B cell (primary cell): ENCODE results near the gene NRL.

Experiments
- EZH2 ChIP-seq: IDR thresholded peaks from 2 replicates; pipeline ENCODE4 v1.6.1; 2012; ENCODE audit warnings: borderline replicate concordance, low read depth, mild to moderate bottlenecking, moderate library complexity, low read length; ENCODE audit not compliant: insufficient read depth, poor library complexity, severe bottlenecking
- TF ChIP-seq, protein P1 (sequence below): fragments of 200-600 bp; IDR thresholded peaks from one replicate; pipeline ENCODE4 v1.8.0; 2022; ENCODE audit warnings: antibody characterized with exemption, mild to moderate bottlenecking

DNA sequence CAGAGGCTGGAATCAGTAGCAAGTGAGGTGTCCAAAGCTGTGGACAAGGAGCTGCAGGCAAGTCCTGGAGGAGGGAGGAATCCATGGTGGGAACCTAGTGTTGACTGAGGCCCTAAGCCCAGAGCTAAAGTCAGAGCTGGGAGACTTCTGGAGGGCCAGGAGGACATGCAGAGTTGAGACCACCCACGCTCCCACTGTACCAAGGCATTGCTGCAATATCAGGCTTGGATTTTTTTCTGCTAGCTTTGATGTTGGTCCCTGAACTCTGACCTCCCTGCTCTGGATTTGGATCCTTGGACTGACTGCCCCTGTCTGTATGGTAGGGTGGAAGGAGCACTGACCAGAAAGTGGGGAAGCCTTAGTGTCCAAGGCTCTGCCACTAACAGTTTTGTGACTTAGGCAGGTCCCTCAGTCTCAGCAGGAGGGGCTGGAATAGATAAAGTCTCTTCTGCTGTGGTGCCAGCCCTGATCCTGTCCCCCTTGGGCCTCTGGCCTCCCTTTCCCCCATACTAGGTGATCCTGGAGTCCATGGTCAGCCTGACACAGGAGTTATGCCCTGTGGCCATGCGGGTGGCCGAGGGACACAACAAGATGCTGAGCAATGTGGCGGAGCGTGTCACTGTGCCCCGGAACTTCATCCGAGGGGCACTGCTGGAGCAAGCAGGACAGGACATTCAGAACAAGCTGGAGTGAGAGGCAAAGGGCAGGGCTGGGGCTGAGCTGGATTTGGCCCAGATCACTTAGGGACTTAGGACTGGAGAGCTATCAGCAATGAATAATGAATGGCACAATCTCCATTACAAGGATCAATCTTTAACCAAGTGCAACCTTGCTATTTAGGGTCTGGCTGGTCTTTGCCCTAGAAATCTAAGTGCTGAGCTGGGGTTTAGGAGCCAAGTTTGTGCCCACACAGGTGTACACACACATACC, 53.5 kb downstream of the NRL start:
- TF ChIP-seq, protein P1, sequence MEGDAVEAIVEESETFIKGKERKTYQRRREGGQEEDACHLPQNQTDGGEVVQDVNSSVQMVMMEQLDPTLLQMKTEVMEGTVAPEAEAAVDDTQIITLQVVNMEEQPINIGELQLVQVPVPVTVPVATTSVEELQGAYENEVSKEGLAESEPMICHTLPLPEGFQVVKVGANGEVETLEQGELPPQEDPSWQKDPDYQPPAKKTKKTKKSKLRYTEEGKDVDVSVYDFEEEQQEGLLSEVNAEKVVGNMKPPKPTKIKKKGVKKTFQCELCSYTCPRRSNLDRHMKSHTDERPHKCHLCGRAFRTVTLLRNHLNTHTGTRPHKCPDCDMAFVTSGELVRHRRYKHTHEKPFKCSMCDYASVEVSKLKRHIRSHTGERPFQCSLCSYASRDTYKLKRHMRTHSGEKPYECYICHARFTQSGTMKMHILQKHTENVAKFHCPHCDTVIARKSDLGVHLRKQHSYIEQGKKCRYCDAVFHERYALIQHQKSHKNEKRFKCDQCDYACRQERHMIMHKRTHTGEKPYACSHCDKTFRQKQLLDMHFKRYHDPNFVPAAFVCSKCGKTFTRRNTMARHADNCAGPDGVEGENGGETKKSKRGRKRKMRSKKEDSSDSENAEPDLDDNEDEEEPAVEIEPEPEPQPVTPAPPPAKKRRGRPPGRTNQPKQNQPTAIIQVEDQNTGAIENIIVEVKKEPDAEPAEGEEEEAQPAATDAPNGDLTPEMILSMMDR = no peak
- TF ChIP-seq EZH2 = no peak
